UCSD-AML1 (cell line): ENCODE data around the gene PRORP.
"Not testable (repeated sequence)": the region's sequence is repeated elsewhere in the genome, so short reads cannot be mapped to it uniquely, and the experiment has no call there.

Source experiments
- DNase-seq: peaks from one replicate; lab custom pipeline; 2025; ENCODE audit not compliant: unreplicated experiment; lab: John Stamatoyannopoulos, UW

The PRORP gene

GRCh38 chr14:35134329-35135123, 12.2 kb downstream of the PRORP start:
- DNase-seq, result no peak

GRCh38 chr14:35138585-35138984, 16.2 kb downstream of the PRORP start:
- DNase-seq, result no peak

- no peak for DNase-seq
These were observed 18.6 kb downstream of the PRORP start for GRCh38 chr14:35140718-35141581.

DNA sequence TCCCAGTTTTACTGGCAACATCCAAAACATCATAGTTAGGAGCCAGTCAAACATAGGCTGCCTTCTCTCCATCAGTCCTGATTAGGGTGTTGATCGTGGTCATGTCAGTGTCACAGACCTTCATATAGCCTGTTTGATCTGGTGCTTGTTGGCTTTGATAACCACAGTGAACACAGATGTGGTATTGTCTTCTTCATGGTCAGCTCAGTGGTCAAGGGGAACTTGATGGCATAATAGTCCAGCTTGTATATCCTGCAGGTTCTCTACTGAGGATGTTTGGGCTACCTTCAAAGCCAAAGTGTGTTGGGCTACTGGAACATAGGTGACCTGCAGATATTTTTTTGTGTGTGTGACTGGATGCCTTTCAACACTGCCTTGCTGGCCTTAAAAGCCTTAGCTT, 21.7 kb downstream of the PRORP start:
- no peak for DNase-seq

- no peak for DNase-seq
These were observed 24.4 kb downstream of the PRORP start for GRCh38 chr14:35146711-35147149.

DNA sequence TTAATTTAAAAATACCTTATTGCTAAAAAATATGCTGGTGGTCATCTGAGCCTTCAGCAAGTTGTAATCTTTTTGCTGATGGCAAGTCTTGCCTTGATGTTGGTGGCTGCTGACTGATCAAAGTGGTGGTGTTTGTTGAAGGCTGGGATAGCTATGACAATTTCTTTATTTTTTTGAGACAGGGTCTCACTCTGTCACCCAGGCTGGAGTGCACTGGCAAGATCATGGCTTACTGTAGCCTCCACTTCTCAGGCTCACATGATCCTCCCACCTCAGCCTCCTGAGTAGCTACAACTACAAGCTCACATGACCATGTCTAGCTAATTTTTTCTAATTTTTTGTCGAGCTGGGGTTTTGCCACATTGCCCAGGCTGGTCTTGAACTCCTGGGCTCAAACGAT, 24.8 kb downstream of the PRORP start:
- no peak for DNase-seq

DNA sequence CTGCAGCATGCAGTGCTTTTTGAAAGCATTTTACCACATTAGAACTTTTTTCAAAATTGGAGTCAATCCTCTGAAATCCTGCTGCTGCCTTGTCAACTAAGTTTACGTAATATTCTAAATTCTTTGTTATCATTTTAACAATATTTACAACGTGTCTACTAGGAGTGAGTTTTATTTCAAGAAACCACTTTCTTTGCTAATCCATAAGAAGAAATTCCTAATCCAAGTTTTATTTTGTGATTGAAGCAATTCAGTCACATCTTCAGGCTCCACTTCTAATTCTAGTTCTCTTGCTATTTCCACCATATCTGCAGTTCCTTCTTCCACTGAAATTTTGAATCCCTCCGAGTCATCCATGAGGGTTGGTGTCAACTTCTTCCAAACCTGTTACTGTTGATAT, 25.4 kb downstream of the PRORP start:
- DNase-seq, result no peak

DNA sequence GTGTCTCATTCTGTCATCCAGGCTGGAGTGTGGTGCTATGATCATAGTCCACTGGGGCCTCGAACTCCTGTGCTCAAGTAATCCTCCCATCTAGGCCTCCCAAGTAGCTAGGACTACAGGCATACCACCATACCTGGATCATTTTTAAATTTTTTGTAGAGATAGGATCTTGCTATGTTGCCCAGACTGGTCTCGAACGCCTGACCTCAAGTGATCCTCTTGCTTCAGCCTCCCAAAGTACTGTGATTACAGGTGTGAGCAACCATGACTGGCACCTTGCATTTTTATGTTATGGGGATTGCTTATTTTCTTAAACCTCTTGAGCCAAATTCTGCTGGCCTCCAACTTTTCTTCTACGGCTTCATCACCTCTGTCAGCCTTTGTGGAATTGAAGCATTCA, 26.9 kb downstream of the PRORP start:
- DNase-seq, result no peak

- not testable (repeated sequence) for DNase-seq
These were observed 30.2 kb downstream of the PRORP start for GRCh38 chr14:35152531-35152930.

- DNase-seq, result no peak
These were observed 31.7 kb downstream of the PRORP start for GRCh38 chr14:35154016-35154415.

DNA sequence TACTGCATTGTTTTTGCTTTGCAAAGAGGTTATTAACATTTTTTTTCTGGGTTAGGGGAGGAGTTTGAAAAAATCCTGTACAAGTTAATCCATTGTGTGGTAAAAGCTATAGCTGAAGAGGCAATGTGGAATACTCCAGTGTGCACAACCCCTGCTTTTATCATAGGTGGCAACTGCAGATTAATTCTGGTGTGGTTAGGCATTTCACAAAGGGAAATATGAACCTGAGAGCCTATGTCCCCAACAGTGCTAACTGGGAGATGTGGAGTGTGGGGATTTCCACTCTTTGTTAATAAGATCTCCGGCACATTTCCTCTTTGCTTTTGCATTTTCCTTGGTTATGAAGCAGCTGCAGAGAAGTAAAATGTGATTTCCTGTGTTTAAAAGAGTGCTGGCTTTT, 33.6 kb downstream of the PRORP start:
- no peak for DNase-seq

GRCh38 chr14:35158491-35158890, 36.1 kb downstream of the PRORP start:
- no peak for DNase-seq

GRCh38 chr14:35158951-35159653, 36.8 kb downstream of the PRORP start:
- DNase-seq, result no peak

- DNase-seq, result no peak
These were observed 37.5 kb downstream of the PRORP start for GRCh38 chr14:35159742-35160409.

GRCh38 chr14:35161231-35161630, 38.9 kb downstream of the PRORP start:
- DNase-seq, result no peak

DNA sequence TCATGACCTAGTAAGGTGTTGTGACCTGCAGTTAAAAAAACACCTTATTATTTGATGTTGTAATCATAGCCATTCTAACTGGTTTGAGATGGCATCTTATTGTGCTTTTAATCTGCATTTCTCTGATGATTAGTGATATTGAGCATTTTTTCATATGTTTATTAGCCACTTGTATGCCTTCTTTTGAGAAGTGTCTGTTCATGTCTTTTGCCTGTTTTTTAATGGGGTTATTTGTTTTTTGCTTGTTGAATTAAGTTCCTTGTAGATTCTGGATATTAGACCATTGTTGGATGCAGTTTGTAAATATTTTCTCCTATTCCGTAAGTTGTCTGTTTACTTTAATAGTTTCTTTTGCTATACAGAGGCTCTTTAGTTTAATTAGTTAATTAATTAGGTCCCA, 41.0 kb downstream of the PRORP start:
- DNase-seq, result no peak

DNA sequence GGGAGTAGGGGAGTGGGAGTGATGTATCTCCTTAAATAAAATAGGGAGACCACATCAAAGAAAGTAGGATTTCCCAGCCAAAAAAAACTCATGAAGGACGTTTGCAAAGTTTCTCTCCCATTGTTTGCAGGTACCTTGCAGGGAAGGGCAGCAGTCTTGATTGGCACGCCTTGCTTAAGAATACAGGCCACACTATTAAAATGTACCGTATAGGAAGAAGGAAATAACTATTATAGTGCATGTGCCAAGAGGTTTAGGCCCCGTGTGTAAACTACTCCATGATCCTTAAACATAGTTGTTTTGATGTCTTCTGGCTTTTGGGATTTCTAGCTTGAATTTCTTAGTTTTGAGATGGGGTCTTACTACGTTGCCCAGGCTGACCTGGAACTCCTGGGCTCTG, 42.5 kb downstream of the PRORP start:
- no peak for DNase-seq

DNA sequence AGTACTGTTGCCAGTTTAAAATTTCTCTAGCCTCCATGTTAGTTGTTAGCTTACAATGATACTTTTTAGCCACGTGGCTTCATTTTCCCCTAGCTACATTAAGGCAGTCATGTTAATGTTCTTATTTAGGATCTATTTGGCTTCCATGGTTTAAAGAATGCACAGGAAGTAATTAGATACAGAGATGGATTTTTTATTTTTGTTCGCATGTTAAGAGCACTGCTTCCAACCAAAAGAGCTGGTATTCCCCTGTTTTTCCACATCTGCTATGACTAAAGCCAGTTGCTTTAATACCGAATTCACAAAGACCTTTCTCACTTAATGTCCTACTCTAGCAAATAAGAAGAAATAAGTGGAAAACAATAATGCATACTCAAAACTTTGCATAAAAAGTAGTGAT, 45.1 kb downstream of the PRORP start:
- DNase-seq, result no peak
